ENCODE measurements around the gene AJAP1.

The AJAP1 gene

GRCh38 chr1:4681026-4681425, 26.6 kb downstream of the AJAP1 start:
- DNase-seq (ENCODE audit: low read depth): no peak
- TF ChIP-seq CTCF (IDR thresholded peaks at IDR 0.05; ENCODE audit: low read length, missing control alignments): no peak
- H3K4me3 ChIP-seq (replicated peaks; ENCODE audit: low read depth, low read length): no peak overlapping the region

- no peak for TF ChIP-seq CTCF (IDR thresholded peaks at IDR 0.05; ENCODE audit: low read length, missing control alignments)
- no peak overlapping the region for H3K4me3 ChIP-seq (replicated peaks; ENCODE audit: low read depth, low read length)
- no peak for DNase-seq (ENCODE audit: low read depth)
These were observed 28.3 kb downstream of the AJAP1 start for GRCh38 chr1:4682607-4683220.

GRCh38 chr1:4684136-4684535, 29.7 kb downstream of the AJAP1 start:
- TF ChIP-seq CTCF (IDR thresholded peaks at IDR 0.05; ENCODE audit: low read length, missing control alignments): no peak
- H3K4me3 ChIP-seq (replicated peaks; ENCODE audit: low read depth, low read length): no peak overlapping the region
- DNase-seq (ENCODE audit: low read depth): no peak

GRCh38 chr1:4684864-4685522, 30.6 kb downstream of the AJAP1 start:
- TF ChIP-seq CTCF (IDR thresholded peaks at IDR 0.05; ENCODE audit: low read length, missing control alignments): no peak
- H3K4me3 ChIP-seq (replicated peaks; ENCODE audit: low read depth, low read length): no peak overlapping the region
- DNase-seq (ENCODE audit: low read depth): no peak

- DNase-seq (ENCODE audit: low read depth): no peak
- no peak overlapping the region for H3K4me3 ChIP-seq (replicated peaks; ENCODE audit: low read depth, low read length)
- no peak for TF ChIP-seq CTCF (IDR thresholded peaks at IDR 0.05; ENCODE audit: low read length, missing control alignments)
These were observed 31.1 kb downstream of the AJAP1 start for GRCh38 chr1:4685523-4685865.

- no peak for TF ChIP-seq CTCF (IDR thresholded peaks at IDR 0.05; ENCODE audit: low read length, missing control alignments)
- H3K4me3 ChIP-seq (replicated peaks; ENCODE audit: low read depth, low read length): no peak overlapping the region
- no peak for DNase-seq (ENCODE audit: low read depth)
These were observed 33.5 kb downstream of the AJAP1 start for GRCh38 chr1:4687943-4688342.

All from fibroblast of pulmonary artery (primary cell).